Stimulated activated CD4-positive, alpha-beta T cell treated with anti-CD3 and anti-CD28 coated beads, Interleukin-4, amount 100 ng/mL, for 48 hours (primary cell): ENCODE measurements around the gene FBN2.

Source experiments
- DNase-seq, 2 donors: peaks; one replicate each; pipeline ENCODE4 v3.0.0-alpha.2; 2020; ENCODE audit warnings: low read depth in 2 of 2

Gene FBN2

DNA sequence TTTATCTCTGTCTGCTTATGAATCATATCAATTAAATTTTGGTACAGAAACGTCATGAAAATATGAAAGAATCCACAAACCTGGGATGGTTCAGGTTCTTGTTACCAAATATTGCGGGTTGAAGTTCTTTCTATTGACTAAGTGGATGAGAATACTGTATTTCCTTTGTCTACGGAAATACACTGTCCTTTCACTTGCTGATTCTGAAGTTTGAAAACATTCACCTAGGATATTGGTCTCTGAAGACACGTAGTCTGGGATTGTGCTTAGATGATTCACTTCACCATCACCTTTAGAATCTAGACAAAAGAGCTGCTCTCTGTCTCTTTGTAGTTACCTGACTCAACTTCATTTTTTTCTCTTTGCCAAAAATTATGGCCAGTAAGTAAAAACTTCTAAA lies 222.4 kb downstream of the FBN2 start:
- DNase-seq: no peak

DNA sequence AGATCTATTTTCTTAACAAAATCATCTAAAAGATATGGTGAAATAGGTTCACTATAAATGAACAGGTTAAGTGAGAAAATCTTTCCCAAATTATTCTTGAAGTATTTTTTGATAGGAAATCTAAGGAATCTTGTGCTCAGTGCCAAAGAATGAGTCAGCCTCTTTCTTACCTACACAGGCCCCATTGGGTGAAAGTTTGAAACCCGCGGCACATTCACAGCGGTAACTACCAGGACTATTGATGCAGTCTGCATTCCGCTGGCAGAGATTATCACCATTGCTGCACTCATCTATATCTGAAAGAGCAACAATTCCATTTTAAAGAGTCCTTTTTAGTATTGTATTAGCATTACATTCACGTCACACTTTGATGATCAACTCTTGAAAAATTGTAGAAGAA lies 232.7 kb downstream of the FBN2 start:
- no peak for DNase-seq

GRCh38 chr5:128304791-128305190 lies 233.3 kb downstream of the FBN2 start:
- DNase-seq: no peak

- no peak for DNase-seq
Measured at GRCh38 chr5:128304088-128304487, 234.0 kb downstream of the FBN2 start.

DNA sequence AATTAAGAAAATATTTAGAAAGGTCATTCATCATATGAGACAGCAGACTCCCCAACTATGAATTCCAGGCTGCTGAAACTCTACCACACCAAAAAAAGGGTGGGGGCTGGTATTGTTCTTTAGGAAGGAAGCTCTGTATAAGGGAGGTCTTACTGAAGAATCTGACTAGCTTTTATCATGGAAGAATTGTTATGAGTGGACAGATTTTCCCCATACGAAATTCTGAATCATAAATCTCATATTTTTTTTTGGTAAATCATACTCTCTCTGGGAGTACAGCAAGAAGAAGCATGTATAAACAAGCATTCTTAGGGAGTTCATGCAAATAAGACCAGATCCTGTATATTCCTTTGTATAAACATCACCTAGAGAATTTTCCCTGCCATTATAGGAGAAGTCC lies 234.5 kb downstream of the FBN2 start:
- no peak for DNase-seq

GRCh38 chr5:128300181-128300580 lies 237.9 kb downstream of the FBN2 start:
- no peak for DNase-seq

DNA sequence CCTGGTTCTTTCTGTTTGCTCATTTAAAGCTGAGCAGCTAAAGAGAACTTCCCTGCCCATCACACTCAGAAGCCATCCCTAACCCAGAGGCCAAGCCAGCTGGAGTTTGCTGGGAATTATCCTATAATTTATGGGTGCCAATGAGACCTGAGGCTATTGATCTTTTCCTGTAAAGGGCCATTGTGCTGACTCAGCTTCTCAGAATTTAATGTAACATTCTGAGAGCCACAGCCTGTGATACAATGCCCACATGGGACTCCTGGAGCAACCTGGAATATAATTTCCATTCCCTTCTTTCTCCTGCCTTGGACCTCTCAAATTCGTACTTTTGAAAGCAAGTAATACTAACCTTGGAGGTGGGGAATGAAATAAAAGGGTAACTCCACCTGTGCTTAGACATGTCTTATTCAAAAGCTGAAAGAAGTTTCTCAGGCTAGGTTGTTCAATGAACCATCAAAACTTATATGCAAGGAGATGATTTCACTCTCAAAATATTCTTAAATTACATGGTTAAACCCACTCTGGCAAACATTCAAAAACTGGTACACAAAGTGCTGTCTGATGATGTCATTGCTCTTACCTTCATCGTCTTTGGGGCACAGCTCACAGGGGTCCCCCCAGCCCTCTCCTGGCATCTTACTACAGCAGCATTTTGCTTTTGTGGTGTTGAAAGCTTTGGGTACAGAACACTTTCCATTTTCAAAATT lies 247.7 kb downstream of the FBN2 start:
- DNase-seq: no peak

DNA sequence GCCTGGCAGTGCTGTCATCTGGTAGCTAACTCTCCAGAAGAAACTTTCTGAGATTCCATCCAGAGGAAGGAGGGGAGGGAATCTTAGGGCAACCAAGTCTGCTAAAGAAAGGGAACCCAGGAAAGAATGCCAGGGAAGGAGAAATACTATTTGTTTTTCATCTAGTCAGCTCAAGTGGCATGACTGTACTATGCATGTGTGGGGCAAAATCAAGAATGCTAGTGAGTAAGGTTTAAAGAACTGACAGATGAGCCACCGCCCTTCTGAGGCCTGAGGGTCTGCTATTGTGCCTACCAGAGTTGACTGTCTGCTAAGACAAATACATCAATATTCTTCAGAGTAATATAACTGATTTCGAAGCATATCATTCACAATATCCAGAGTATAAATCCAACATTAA lies 250.3 kb downstream of the FBN2 start:
- DNase-seq: no peak

DNA sequence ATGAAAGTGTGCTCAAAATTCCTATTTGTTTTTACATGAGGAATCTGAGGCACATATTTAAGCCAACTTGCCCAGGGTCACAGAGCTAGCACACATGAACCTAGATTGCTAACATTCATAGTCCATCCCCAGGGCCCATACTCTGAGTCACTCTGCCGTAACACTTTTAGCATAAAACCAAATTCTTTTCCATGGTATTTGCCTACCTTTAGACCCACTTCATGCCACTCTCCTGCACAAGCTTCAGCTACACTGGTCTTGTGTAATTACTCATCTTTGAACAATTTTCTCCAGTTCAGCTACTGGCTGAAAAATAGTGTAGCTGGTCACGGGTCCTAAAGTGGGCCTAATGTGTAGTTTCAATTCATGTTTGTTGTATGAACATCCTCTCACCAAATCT lies 253.8 kb downstream of the FBN2 start:
- no peak for DNase-seq

DNA sequence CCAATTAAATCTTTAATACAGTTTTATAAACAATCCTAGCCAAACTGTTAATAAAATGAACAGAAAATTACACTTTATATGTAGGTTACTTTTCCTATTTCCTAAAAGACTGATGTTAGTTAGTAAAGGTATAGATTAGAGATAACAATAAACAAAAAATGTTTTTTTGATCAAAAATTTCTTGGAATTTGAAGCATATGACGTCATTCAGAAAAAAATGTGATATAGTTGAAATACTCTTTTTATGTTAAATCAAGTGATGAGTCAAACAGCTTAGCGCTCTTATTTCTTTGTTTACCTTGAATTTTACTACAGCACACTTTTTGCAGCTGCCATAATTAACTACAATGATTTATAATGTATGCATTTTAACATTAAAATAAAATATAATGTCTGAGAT lies 258.7 kb downstream of the FBN2 start:
- no peak for DNase-seq

GRCh38 chr5:128276537-128277216 lies 261.4 kb downstream of the FBN2 start:
- DNase-seq: no peak

- DNase-seq: no peak
Measured at GRCh38 chr5:128274441-128274840, 263.6 kb downstream of the FBN2 start.

GRCh38 chr5:128273736-128274135 lies 264.3 kb downstream of the FBN2 start:
- no peak for DNase-seq

DNA sequence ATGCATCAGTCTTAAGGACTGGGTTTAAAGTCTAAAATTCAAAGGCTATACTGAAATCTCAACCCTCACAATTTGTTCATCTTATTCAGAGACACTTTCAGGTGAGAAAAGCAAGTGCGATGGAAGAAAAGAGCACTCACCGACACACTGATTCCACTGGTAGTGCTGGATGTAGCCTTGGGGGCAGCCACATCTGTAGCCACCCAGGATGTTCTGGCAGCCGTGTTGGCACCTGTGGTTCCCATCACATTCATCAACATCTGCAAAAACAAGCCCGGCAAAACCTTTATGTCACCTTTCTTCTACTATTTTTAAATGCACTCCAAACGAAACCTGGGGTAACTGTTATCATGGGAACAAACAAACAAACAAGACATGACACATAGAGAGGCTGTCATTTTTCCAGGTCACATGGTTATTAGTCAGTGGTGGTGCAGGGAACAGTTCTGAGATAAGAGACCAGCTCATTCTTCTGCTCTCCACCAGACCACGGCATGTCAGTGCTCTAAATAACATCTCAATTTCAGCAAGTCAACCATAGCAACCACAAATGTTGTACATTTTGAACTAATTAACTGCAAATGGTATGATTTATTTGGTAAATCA lies 266.1 kb downstream of the FBN2 start:
- DNase-seq: no peak

DNA sequence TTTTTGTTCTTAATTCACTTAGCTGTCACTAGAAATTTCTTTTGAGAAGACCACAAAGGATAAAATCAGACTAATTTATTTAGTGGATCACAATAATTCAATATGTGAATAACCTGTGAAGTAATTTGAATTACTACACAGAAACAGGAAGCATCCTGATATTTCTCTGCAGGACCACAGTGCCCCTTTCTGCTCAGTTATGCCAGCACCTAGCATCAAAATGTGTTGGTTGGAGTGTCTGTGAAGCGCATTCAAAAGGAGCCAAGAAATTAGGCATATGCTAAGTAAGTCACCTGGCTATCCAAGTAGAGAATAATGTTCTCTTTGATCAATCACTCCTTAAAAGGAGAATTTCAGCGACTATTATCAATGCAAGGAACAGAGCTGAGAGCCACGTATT lies 267.0 kb downstream of the FBN2 start:
- no peak for DNase-seq

DNA sequence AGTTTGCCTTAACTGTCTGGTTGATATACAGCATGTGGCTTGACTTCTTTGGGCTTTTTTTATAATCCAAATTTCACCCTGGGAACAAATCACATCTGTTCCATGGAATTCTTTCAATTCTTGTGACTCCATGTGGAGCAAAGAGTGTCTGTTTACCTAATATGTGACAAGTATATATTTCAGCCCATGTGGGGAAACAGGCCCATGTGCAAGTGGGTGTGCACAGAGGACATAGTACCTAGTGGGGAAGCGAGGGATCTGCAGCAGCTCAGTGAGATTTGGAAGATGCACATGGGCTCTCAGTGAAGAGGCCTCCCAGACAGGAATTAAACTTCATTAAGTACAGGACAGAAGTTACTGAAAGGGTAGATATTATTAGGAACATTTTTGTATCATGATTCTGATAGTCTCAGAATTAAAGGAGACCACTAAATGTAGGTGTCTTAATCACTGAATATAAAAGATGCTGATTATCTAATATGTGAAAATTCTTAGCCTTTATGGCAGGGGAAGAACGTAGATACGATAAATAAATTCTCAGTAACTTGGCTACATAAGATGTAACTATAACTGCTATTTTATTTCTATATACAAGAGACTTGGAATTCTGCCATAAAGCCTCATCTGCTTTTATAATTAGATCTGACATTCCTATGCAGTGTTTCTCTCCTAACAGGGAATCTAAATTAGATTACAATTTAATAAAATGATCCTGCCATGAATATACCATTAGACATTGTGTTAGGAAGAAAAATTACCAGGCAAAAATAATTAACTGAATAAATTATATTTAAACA lies 273.3 kb downstream of the FBN2 start:
- DNase-seq: no peak

- no peak for DNase-seq
Measured at GRCh38 chr5:128263357-128263756, 274.7 kb downstream of the FBN2 start.

GRCh38 chr5:128262911-128263310 lies 275.1 kb downstream of the FBN2 start:
- DNase-seq: no peak

GRCh38 chr5:128259607-128260021 lies 278.4 kb downstream of the FBN2 start:
- DNase-seq: no peak

GRCh38 chr5:128258372-128258771 lies 279.7 kb downstream of the FBN2 start:
- DNase-seq: no peak

DNA sequence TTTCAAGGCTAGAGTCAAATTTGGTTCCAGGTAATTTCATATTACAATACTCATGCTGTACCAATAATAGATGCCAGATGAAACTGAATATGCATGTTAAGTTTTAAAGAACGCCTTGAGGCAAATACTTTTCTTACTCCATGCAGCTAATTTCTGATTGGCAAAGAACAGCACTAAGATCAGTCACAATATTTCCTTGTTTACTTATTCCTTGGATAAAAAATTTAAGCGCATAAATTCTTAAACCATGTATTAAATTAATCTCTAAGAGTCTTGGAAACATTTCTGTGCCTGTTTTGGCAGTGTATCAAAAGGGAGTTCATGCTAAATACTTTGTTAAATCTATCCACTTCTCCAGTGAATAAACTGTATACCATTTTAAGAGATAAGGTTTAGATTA lies 281.0 kb downstream of the FBN2 start:
- DNase-seq: no peak

DNA sequence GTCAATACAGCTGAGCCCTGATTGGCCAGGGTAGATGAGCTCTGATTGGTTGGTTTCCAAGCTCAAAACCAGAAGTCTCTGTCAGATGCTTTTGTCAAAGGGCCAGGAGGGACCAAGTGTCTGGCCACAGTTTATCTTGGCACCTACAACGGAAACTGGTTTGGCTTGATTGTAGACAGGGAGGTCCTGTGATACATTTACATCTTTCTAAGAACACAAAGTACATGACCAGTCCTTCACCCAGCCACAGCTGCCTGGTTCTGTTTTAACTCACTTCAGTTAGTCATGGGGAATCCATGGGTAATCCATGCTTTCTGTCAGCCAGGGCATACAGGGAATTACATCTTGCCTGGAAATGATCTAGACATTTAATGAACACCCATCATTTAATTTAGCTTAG lies 283.3 kb downstream of the FBN2 start:
- DNase-seq: no peak
